ENCODE data around the gene DOLK.

DNA sequence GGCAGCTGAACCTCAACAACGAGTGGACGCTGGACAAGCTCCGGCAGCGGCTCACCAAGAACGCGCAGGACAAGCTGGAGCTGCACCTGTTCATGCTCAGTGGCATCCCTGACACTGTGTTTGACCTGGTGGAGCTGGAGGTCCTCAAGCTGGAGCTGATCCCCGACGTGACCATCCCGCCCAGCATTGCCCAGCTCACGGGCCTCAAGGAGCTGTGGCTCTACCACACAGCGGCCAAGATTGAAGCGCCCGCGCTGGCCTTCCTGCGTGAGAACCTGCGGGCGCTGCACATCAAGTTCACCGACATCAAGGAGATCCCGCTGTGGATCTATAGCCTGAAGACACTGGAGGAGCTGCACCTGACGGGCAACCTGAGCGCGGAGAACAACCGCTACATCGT is 39.0 kb downstream of the DOLK start:
- TF ChIP-seq, protein P1, sequence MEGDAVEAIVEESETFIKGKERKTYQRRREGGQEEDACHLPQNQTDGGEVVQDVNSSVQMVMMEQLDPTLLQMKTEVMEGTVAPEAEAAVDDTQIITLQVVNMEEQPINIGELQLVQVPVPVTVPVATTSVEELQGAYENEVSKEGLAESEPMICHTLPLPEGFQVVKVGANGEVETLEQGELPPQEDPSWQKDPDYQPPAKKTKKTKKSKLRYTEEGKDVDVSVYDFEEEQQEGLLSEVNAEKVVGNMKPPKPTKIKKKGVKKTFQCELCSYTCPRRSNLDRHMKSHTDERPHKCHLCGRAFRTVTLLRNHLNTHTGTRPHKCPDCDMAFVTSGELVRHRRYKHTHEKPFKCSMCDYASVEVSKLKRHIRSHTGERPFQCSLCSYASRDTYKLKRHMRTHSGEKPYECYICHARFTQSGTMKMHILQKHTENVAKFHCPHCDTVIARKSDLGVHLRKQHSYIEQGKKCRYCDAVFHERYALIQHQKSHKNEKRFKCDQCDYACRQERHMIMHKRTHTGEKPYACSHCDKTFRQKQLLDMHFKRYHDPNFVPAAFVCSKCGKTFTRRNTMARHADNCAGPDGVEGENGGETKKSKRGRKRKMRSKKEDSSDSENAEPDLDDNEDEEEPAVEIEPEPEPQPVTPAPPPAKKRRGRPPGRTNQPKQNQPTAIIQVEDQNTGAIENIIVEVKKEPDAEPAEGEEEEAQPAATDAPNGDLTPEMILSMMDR (IDR thresholded peaks at IDR 0.05), result no peak
- TF ChIP-seq POLR2A (IDR thresholded peaks at IDR 0.05) (no peak), POLR2AphosphoS5 (IDR thresholded peaks at IDR 0.05) (no peak)
